Common myeloid progenitor, CD34-positive (primary cell): ENCODE results near the gene TAGAP.

Source experiments
- CTCF ChIA-PET: fragments of 350-600 bp; sonication (Branson Sonifier 250); formaldehyde crosslinking; loops from one replicate; lab custom pipeline; 2021; ENCODE audit warnings: antibody characterized with exemption; lab: Charles Lee
- POLR2A ChIA-PET: fragments of 350-600 bp; sonication (Branson Sonifier 250); formaldehyde crosslinking; loops from one replicate; lab custom pipeline; 2021; ENCODE audit warnings: antibody characterized with exemption; lab: Charles Lee
- DNase-seq, 3 donors: peaks; one replicate each; pipeline versions ENCODE4 v3.0.0 to v3.0.0-alpha.2; 2013
- H3K27ac ChIP-seq, 2 experiments: 1 replicate in 1 of 2; 2 replicates in 1 of 2; pipeline ENCODE4 v1.7.0; 2013; ENCODE audit warnings: inconsistent platforms in 2 of 2, low read length in 2 of 2, mild to moderate bottlenecking in 2 of 2, low read depth in 1 of 2, moderate library complexity in 1 of 2; ENCODE audit not compliant: severe bottlenecking in 2 of 2, insufficient read depth in 1 of 2, poor library complexity in 1 of 2
- H3K27me3 ChIP-seq, 5 experiments: replicated peaks in 2 of 5; 1 replicate in 3 of 5; 2 replicates in 2 of 5; pipeline versions ENCODE4 v1.6.1 to v1.7.0; 2013; ENCODE audit warnings: low read length in 4 of 5, mild to moderate bottlenecking in 2 of 5, moderate library complexity in 2 of 5, inconsistent platforms in 1 of 5; ENCODE audit not compliant: insufficient read depth in 5 of 5, control insufficient read depth in 4 of 5
- H3K36me3 ChIP-seq, 4 experiments: 1 replicate in 2 of 4; 2 replicates in 2 of 4; pipeline versions ENCODE4 v1.6.1 to v1.7.0; 2013; ENCODE audit warnings: low read length in 3 of 4, control low read depth in 1 of 4, mild to moderate bottlenecking in 1 of 4; ENCODE audit not compliant: control insufficient read depth in 4 of 4, insufficient read depth in 4 of 4
- H3K4me1 ChIP-seq, 4 experiments: 1 replicate in 3 of 4; 2 replicates in 1 of 4; pipeline versions ENCODE4 v1.6.1 to v1.7.1; 2013; ENCODE audit warnings: low read length in 3 of 4, mild to moderate bottlenecking in 3 of 4, control low read depth in 1 of 4, inconsistent platforms in 1 of 4, moderate library complexity in 1 of 4; ENCODE audit not compliant: control insufficient read depth in 4 of 4, insufficient read depth in 4 of 4; ENCODE audit errors: control extremely low read depth in 1 of 4
- H3K4me3 ChIP-seq, 7 experiments: 1 replicate in 4 of 7; 2 replicates in 3 of 7; pipeline versions ENCODE4 v1.5.1 to v1.7.0; 2013; ENCODE audit warnings: mild to moderate bottlenecking in 7 of 7, low read length in 6 of 7, moderate library complexity in 6 of 7, inconsistent platforms in 2 of 7, low read depth in 2 of 7, control low read depth in 1 of 7; ENCODE audit not compliant: insufficient read depth in 4 of 7, control insufficient read depth in 1 of 7; ENCODE audit errors: extremely low read depth in 1 of 7
- H3K9me3 ChIP-seq, 5 experiments: 1 replicate in 4 of 5; 2 replicates in 1 of 5; pipeline versions ENCODE4 v1.6.1 to v1.7.1; 2013; ENCODE audit warnings: low read length in 4 of 5, mild to moderate bottlenecking in 2 of 5, inconsistent platforms in 1 of 5, low read depth in 1 of 5, moderate library complexity in 1 of 5; ENCODE audit not compliant: control insufficient read depth in 4 of 5, insufficient read depth in 2 of 5; ENCODE audit errors: control extremely low read depth in 1 of 5
- WGBS: methylation state at CpG from one replicate; pipeline ENCODE4 v1.1.5; 2013; ENCODE audit not compliant: insufficient coverage; 5-methylcytosine and 5-hydroxymethylcytosine counted together

TAGAP gene

GRCh38 chr6:159071843-159072769 is 27.3 kb upstream of the TAGAP start:
- DNase-seq = no peak
- Histone ChIP-seq H3K4me1 (peaks cover 6 to 20% (median 12%) of the 10 kb centered on the region in 4 experiments), H3K9me3 (no peaks in the 10 kb centered on the region), H3K36me3 (no peaks in the 10 kb centered on the region), H3K27me3 (no peaks in the 10 kb centered on the region), H3K4me3 (no peak overlapping the region), H3K27ac (no peak overlapping the region)
- POLR2A ChIA-PET = no interaction called here
- CTCF ChIA-PET = interaction anchor here (1.0 kb wide), 1 partner anchor 10 kb away, joined by 3 read pairs; no protein-coding TSS in a partner anchor
- 80% methylated on average over 2 of the region's 7 CpGs for WGBS

DNA sequence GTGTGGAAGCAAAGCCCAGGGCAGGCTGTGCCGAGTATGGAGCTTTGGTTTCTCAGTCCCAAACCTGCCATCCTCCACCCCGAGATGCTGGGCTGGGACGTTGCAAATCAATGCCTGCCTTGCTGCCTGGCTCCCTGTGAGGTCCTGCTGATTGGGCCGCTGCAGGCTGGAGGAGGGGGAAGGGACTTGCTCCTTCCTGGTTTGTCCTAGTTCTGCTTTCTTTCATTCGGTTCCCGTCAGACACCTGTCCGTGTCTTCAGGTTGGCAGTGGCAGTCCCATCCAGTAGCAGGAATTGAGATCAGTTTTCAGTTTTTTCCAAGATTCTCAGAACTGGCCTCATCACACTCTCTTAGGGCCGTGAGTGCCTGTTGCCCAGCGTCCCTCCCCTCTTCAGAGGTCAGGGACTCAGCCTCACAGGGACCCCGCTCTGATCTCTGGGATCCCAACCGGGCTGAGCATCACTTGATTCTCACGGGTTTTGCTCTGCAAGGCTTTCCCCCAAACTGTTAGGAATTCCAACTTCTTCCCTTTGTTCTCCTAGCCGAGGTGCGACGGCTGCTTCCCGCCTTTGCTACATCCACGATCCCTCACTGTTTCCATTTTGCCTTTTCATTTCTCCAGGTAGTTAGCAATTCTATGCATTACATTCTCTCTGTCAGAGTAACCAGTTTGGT is 24.2 kb upstream of the TAGAP start:
- H3K4me1 ChIP-seq = peaks cover 6 to 18% (median 9%) of the 10 kb centered on the region in 4 experiments
- peak overlapping the region in 3 of 7 experiments; percentile 5 to 55 (median 16) for H3K4me3 ChIP-seq
- 53% methylated on average over 17 of the region's 17 CpGs for WGBS
- H3K27ac ChIP-seq = no peak overlapping the region
- ChIA-PET CTCF (interaction anchor here (0.8 to 2.0 kb wide), 4 partner anchors 11 to 35 kb away, joined by 3 to 4 read pairs (median 4); no protein-coding TSS in a partner anchor), POLR2A (no interaction called here)
- no peaks in the 10 kb centered on the region for H3K9me3 ChIP-seq
- H3K27me3 ChIP-seq = no peaks in the 10 kb centered on the region
- no peaks in the 10 kb centered on the region for H3K36me3 ChIP-seq
- DNase-seq = peak in 2 of 3 donors; percentile 31 to 43

GRCh38 chr6:159067334-159067733 is 22.5 kb upstream of the TAGAP start:
- ChIA-PET CTCF (interaction anchor here (0.6 to 2.6 kb wide), 5 partner anchors 13 to 37 kb away, joined by 3 to 7 read pairs (median 4); partner anchors contain the start of gene TAGAP), POLR2A (no interaction called here)
- no peak overlapping the region for H3K4me3 ChIP-seq
- no peaks in the 10 kb centered on the region for H3K36me3 ChIP-seq
- H3K27me3 ChIP-seq = no peaks in the 10 kb centered on the region
- H3K27ac ChIP-seq = no peak overlapping the region
- H3K4me1 ChIP-seq = peaks cover 19 to 35% (median 21%) of the 10 kb centered on the region in 4 experiments
- WGBS = 96% methylated on average over 12 of the region's 12 CpGs
- no peak for DNase-seq
- no peaks in the 10 kb centered on the region for H3K9me3 ChIP-seq

- POLR2A ChIA-PET = no interaction called here
- Histone ChIP-seq H3K27ac (no peak overlapping the region), H3K4me1 (peaks cover 23 to 44% (median 29%) of the 10 kb centered on the region in 4 experiments), H3K9me3 (no peaks in the 10 kb centered on the region), H3K36me3 (no peaks in the 10 kb centered on the region), H3K27me3 (no peaks in the 10 kb centered on the region), H3K4me3 (no peak overlapping the region)
- CTCF ChIA-PET = interaction anchor here (0.6 to 4.5 kb wide), 3 partner anchors 22 to 38 kb away, joined by 4 to 30 read pairs (median 7); partner anchors contain the start of gene TAGAP
- WGBS = 87% methylated on average over 3 of the region's 3 CpGs
- no peak for DNase-seq
Observed at GRCh38 chr6:159066483-159066882, 21.7 kb upstream of the TAGAP start.

DNA sequence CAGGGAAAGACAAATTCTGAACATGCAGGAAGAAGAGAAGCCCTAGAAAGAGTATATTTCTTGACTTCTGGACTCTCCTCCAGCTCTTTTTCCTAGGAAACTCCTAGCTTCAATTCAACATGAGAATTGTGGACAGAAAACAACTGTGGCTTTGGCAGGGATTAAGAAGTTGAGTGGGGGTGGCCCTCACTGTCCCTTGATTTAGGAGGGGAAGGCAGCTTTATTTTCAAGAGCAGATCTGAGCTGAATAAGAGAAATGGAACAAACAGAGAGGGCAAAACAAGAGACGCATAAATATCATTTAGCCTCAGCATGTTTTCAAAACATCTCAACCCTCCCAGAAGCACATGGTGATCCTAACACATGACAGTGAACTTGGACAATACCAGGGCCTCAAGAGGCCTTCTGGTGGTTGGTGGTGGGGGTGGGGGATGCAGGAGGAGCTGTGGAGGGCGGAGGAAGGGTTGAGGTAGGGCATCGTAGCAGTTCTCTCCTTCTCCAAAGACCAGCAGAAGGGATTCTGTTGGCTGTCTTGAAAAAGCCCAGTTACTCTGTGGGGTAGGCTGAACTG is 21.1 kb upstream of the TAGAP start:
- CTCF ChIA-PET = interaction anchor here (0.7 to 4.5 kb wide), 6 partner anchors 10 to 91 kb away, joined by 3 to 30 read pairs (median 8); partner anchors contain the start of gene TAGAP
- Histone ChIP-seq H3K27ac (no peak overlapping the region), H3K4me3 (no peak overlapping the region), H3K4me1 (peaks cover 23 to 50% (median 30%) of the 10 kb centered on the region in 4 experiments), H3K27me3 (no peaks in the 10 kb centered on the region), H3K36me3 (no peaks in the 10 kb centered on the region), H3K9me3 (no peaks in the 10 kb centered on the region)
- DNase-seq = no peak
- POLR2A ChIA-PET = no interaction called here
- no CpG with 5 or more reads among the region's 3 CpGs for WGBS

- CTCF ChIA-PET = interaction anchor here (0.7 to 4.5 kb wide), 7 partner anchors 11 to 91 kb away, joined by 3 to 30 read pairs (median 9); partner anchors contain the start of gene TAGAP
- Histone ChIP-seq H3K27ac (no peak overlapping the region), H3K4me3 (no peak overlapping the region), H3K9me3 (no peaks in the 10 kb centered on the region), H3K4me1 (peaks cover 23 to 52% (median 30%) of the 10 kb centered on the region in 4 experiments), H3K27me3 (no peaks in the 10 kb centered on the region), H3K36me3 (no peaks in the 10 kb centered on the region)
- POLR2A ChIA-PET = no interaction called here
- DNase-seq = no peak
- WGBS = 100% methylated on average over 2 of the region's 6 CpGs
Observed at GRCh38 chr6:159065091-159065490, 20.3 kb upstream of the TAGAP start.
